ENCODE measurements around the gene CHAF1B. TPM values are rescaled to one million over a fixed set of nuclear protein-coding genes. Genes with fewer than 3 reads are reported as not detected.

The CHAF1B gene
- total and polyA plus RNA-seq, 8 donors = 4.1 to 11.6 (median 9.4) TPM

- no peak for ATAC-seq
- DNase-seq = no peak
- Histone ChIP-seq H3K9me3 (no peaks in the 10 kb centered on the region), H3K27ac (no peak overlapping the region), H3K36me3 (no peaks in the 10 kb centered on the region), H3K27me3 (peaks cover 0 to 43% of the 10 kb centered on the region in 2 donors), H3K4me1 (no peaks in the 10 kb centered on the region), H3K4me3 (no peak overlapping the region)
- intact Hi-C loops (cut with DNase I) = no loop called here
- no peak for TF ChIP-seq CTCF (IDR thresholded peaks at IDR 0.05)
Observed at GRCh38 chr21:36463204-36463603, 78.0 kb downstream of the CHAF1B start.

DNA sequence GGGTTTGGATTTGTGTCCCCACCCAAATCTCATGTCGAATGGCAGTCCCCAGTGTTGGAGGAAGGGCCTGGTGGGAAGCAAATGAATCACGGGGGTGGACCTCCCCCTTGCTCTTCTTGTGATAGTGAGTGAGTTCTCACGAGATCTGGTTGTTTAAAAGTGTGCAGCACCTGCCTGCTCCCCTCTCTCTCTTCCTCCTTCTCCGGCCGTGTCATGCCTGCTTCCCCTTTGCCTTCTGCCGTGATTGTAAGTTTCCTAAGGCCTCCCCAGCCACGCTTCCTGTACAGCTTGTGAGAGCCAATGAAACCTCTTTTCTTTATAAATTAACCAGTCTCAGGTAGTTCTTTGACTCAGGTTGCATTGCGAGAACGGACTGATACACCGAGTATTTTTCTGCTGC is 78.8 kb downstream of the CHAF1B start:
- TF ChIP-seq CTCF (IDR thresholded peaks at IDR 0.05) = no peak
- Histone ChIP-seq H3K9me3 (no peaks in the 10 kb centered on the region), H3K4me1 (no peaks in the 10 kb centered on the region), H3K4me3 (no peak overlapping the region), H3K27me3 (peaks cover 0 to 43% of the 10 kb centered on the region in 2 donors), H3K27ac (no peak overlapping the region), H3K36me3 (no peaks in the 10 kb centered on the region)
- intact Hi-C loops (cut with DNase I) = no loop called here
- ATAC-seq = no peak
- no peak for DNase-seq

GRCh38 chr21:36464590-36464989 is 79.4 kb downstream of the CHAF1B start:
- TF ChIP-seq CTCF (IDR thresholded peaks at IDR 0.05) = no peak
- H3K9me3 ChIP-seq = no peaks in the 10 kb centered on the region
- H3K4me3 ChIP-seq = no peak overlapping the region
- peaks cover 0 to 43% of the 10 kb centered on the region in 2 donors for H3K27me3 ChIP-seq
- DNase-seq = no peak
- H3K4me1 ChIP-seq = no peaks in the 10 kb centered on the region
- no peak for ATAC-seq
- no peak overlapping the region for H3K27ac ChIP-seq
- no peaks in the 10 kb centered on the region for H3K36me3 ChIP-seq
- intact Hi-C loops (cut with DNase I) = no loop called here

DNA sequence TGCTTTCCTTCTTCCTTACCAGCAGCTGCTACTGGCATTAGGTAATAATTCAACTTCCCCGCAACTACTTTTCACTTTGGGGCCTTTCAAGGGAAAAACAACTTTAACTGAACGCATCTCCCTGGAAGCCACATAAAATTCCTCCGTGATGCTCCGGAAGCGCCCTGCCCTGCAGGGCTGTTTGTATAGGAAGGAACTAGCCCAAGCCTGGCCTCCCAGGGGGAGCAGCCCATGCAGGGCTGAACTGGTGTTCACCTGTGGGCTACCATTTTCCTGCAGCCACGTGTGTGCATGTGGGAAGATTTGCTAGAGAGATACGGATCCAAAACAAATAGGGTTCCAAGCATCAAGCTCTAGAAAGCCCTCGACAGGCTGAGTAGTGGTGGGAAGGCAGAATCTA is 80.3 kb downstream of the CHAF1B start:
- intact Hi-C loops (cut with DNase I) = no loop called here
- no peaks in the 10 kb centered on the region for H3K36me3 ChIP-seq
- H3K4me1 ChIP-seq = no peaks in the 10 kb centered on the region
- TF ChIP-seq CTCF (IDR thresholded peaks at IDR 0.05) = no peak
- no peak for DNase-seq
- no peak for ATAC-seq
- no peak overlapping the region for H3K4me3 ChIP-seq
- H3K27me3 ChIP-seq = peaks cover 0 to 43% of the 10 kb centered on the region in 2 donors
- H3K9me3 ChIP-seq = no peaks in the 10 kb centered on the region
- no peak overlapping the region for H3K27ac ChIP-seq

DNA sequence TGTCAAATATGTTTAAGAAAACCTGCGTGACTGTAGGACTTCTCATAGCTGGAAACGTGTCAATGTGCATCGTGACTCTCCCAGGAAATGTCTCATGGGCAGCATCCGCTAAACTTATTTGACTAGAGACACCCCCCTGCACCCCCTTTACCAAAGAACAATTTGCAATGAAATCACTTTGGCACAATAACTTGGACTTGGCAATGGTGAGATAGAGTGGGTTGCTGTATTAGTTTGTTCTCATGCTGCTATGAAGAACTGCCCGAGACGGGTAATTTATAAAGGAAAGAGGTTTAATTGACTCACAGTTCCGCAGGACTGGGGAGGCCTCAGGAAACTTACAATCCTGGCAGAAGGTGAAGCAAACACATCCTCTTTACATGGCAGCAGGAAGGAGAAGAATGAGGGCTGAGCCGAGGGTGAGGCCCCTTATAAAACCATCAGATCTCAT is 80.9 kb downstream of the CHAF1B start:
- ATAC-seq = no peak
- Histone ChIP-seq H3K36me3 (no peaks in the 10 kb centered on the region), H3K4me1 (no peaks in the 10 kb centered on the region), H3K9me3 (no peaks in the 10 kb centered on the region), H3K27me3 (peaks cover 0 to 39% of the 10 kb centered on the region in 2 donors), H3K27ac (no peak overlapping the region), H3K4me3 (no peak overlapping the region)
- no peak for DNase-seq
- no peak for TF ChIP-seq CTCF (IDR thresholded peaks at IDR 0.05)
- intact Hi-C loops (cut with DNase I) = no loop called here

Other genes starting within 250 kb of the CHAF1B start
- 10 to 100 TPM; 27.4 to 29.6 TPM for gene DOP1B, start 228.6 kb upstream of the CHAF1B start, total RNA-seq
- gene DOP1B, start 228.6 kb upstream of the CHAF1B start, polyA plus RNA-seq (ENCODE audit: insufficient read length in 6 of 6) = 1 to 10 TPM; 6.0 to 9.7 (median 6.8) TPM
- 10 to 100 TPM; 25.6 to 37.7 TPM for gene MORC3, start 65.2 kb upstream of the CHAF1B start, total RNA-seq
- gene MORC3, start 65.2 kb upstream of the CHAF1B start, polyA plus RNA-seq (ENCODE audit: insufficient read length in 6 of 6) = 10 to 100 TPM; 47.6 to 61.4 (median 48.5) TPM
- not detected for gene CLDN14, start 94.7 kb downstream of the CHAF1B start, total RNA-seq
- under 1 TPM in 1 of 6 donors, not detected in 5; 0.17 TPM for gene CLDN14, start 94.7 kb downstream of the CHAF1B start, polyA plus RNA-seq (ENCODE audit: insufficient read length in 6 of 6)